GM19025 (cell line): ENCODE results near the gene PRR15L.

Source experiments
- ATAC-seq: cut with Tn5 transposase; IDR thresholded peaks from one replicate; pipeline ENCODE4 v1.9.1; 2021; ENCODE audit warnings: mild to moderate bottlenecking, low read depth, moderate library complexity; ENCODE audit not compliant: unreplicated experiment

The PRR15L gene

GRCh38 chr17:47907932-47908562, 49.6 kb downstream of the PRR15L start:
- ATAC-seq: no peak

DNA sequence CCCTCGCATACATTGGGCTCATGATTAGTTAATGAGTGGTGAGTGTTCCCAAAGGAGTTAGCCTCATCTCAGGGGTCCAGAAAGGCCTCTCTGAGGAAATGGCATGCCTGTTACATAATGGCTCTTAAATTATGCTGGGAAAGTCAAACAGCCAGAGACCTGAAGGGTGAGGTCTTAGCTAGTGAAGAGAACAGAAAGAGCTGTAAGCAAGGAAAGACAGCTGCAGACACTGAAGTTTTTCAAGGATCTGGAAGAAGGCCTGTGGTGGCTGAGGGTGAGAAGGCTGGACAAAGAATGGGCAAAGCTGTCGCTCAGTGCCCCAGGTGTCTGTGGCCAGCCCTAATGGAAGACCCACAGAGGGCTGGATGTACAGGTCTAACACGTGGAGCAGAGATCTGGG, 51.2 kb downstream of the PRR15L start:
- ATAC-seq: no peak

DNA sequence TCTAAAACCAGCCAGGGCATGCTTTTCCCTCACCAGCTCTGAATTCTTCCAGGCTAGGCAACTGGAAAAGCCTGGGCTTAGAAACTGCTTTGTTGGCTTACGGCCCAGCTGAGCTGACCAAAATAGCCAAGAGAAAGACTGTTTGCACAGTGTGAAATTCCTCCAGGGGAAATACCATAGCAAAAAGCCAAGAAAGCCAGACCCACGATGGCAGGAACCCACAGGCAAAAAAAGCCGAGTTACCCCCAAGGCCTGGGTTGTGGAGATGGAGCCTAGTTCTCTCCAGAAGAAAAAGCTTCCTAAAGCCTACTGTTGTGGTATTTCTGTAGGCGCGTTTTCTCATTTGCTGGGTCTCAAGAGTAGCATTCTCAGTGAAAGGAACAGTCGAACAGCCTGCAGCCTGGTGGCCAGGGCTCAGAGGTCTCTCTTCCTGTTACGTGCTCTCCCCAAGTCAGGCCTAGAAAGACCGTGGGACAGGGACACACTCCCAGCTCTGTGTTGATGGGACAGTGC, 52.4 kb downstream of the PRR15L start:
- ATAC-seq: no peak

DNA sequence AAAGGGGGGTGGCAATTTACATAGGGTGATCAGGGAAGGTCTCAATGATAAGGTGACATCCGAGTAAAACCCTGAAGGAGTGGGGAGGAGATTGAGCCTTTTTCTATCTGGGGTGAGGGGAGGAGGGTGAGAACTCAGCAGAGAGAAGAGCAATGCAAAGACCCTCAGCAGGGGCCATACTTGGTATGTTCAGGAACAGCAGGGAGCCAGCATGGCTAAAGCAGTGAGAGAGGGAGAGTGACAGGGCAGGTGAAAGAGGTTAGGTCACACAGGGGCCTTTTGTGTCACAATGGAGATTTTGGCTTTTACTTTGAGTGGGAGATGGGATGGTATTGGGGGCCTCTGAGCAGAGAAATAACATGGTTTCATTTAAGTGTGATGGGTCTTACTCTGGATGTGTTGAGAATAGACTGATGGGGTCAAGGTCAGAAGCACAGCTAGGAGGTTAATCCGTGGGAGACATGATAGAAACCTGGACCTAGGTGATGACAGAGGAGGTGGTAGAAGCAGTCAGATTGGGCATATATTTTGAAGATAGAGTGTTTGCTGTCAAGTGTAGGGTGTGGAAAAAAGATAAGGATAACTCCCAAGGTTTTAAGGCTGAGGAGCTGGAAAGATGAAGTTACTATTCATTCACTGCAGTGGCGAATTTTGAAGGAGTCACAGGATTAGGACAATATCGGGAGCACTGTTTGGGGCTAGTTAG, 55.5 kb downstream of the PRR15L start:
- ATAC-seq: no peak
